Cortex of kidney (tissue), 1 donor: ENCODE results near the gene SFI1.
"Not testable (repeated sequence)": the region's sequence is repeated elsewhere in the genome, so short reads cannot be mapped to it uniquely, and the experiment has no call there.

Experiments
- DNase-seq: peaks from one replicate; lab custom pipeline; 2025; lab: John Stamatoyannopoulos, UW

Gene SFI1

GRCh38 chr22:31544481-31545480 lies 48.4 kb downstream of the SFI1 start:
- DNase-seq: no peak

DNA sequence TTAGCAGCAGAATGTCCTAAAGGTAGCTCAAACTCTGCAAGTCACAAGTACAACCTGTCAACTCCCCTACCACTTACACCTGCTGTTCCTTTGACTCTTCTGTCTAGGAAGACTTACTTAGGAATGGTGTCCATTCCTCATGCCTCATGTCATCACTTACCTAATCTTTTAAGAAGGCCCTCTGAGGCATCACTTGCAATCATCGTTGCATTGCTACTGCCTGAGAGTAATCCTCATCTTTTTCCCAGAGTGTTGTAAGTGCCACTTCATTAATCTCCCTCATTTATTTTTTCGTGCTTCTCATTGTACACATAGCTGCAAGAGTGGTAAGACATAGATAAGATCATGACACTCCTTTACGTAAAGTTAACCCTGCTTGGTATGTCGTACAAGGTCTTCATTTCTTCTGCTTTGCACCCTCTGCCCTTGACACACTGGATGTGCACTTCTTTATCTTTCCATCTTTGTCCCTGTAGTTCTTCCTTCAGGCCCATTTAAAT lies 54.6 kb downstream of the SFI1 start:
- DNase-seq: no peak

- DNase-seq: no peak
Measured at GRCh38 chr22:31556627-31557203, 60.4 kb downstream of the SFI1 start.

DNA sequence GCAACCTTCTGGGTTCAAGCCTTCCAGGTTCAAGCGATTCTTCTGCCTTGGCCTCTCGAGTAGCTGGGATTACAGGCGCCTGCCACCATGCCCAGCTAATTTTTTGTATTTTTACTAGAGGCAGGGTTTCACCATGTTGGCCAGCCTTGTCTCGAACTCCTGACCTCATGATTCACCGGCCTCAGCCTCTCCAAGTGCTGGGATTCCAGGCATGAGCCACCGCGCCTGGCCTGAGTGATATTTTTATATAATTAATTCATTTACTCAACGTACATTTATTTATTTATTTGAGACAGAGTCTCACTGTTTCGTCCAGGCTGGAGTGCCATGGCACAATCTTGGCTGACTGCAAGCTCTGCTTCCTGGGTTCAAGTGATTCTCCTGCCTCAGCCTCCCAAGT lies 62.2 kb downstream of the SFI1 start:
- DNase-seq: not testable (repeated sequence)

DNA sequence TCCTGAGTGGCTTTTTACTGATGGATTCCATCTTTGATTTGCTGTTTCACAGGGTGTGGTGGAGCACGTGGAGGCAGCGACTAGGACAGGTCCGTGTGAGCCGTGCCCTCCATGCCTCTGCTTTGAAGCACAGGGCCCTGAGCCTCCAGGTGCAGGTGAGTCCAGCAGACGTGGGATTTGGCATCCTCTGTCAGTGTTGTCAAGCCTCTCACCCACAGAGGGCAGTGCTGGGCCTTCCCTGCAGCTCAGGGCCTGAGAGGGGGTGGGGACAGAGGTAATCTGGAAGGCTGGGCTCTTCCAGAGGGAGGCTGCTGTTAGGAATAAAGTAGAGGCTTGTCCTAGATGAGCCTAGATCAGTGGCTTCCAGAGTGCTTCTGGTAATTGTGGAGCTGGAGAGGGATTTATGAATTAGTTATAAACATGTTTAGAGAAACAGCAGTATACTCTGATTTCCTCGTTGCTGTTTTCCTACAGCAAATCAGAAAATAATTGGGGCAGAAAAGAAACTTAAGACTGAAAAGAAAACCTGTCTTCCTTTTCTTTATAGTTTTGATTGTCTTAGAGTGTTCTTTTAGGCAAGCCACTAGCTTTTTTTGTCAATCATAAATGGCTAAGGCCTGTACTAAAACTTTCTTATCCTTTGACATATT lies 65.0 kb downstream of the SFI1 start:
- no peak for DNase-seq

DNA sequence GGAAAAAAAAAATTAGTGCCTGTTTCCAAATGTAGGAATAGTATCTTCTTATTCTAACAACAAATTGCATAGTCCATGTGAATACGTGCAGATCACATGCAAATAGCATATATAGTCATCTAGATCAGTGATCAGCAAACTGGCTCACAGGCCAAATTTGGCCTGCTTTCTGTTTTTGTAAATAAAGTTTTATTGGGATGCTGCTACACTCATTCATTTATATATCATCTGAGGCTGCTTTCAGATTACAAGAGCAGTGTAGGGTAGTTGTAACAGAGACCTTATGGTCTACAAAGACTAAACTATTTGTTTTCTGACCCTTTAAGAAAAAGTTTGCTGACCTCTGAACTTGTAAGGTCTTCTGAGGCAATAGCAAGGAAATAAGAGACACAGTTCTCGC lies 65.6 kb downstream of the SFI1 start:
- DNase-seq: no peak

- no peak for DNase-seq
Measured at GRCh38 chr22:31566484-31566883, 70.1 kb downstream of the SFI1 start.

- no peak for DNase-seq
Measured at GRCh38 chr22:31567196-31567595, 70.9 kb downstream of the SFI1 start.

DNA sequence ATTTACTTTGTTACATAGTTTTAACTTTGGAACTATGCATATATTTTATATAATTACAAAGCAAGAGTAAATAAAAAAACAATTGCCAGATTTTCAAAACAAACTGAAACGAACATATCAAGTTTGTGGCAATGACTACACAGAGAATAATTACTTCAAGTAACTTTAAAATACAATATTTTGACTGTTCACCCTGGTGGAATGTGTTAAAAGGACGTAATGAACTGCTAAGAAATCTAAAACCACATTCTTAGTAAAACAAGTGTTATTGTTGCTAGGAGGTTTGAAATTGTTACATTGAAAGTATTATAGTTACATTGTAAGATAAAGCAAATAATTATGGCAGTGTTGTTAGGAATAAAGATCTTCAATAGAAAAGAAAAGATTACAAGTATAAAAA lies 71.4 kb downstream of the SFI1 start:
- DNase-seq: no peak

- DNase-seq: no peak
Measured at GRCh38 chr22:31569126-31569525, 72.8 kb downstream of the SFI1 start.

DNA sequence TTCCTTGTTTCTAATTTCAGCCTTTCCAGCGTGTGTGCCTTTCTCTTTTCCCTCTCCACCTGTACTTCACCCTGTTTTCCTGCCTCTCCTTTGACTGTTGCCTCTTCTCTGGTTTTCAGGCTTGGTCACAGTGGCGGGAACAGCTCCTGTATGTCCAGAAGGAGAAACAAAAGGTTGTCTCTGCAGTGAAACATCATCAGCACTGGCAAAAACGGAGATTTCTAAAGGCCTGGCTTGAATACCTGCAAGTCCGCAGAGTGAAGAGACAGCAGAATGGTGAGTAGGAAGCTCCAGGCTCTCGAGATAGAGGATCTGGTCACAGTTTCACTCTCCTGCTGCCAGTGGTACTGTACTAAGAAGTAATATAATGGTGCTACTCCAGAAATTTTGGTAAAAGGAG lies 76.6 kb downstream of the SFI1 start:
- no peak for DNase-seq

- no peak for DNase-seq
Measured at GRCh38 chr22:31574055-31574670, 77.8 kb downstream of the SFI1 start.

GRCh38 chr22:31575190-31575589 lies 78.9 kb downstream of the SFI1 start:
- DNase-seq: no peak

DNA sequence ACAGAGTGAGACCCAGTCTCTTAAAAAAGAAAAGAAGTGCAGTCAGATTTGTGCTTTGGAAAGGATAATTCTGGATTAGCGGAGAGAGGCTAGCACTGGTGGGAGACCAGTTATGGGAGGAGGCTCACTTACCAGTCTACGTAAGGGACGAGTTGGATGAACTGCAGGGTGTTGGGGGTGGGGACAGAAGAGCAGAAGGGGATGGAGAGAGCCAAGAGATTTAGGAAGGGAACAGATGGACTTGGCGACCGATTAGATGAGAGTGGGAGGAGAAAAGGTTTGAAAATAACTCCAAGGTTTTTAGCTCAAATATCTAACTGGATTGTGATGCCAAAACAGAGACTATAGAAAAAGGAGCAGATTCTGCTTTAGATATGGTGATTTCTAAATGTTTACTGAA lies 81.4 kb downstream of the SFI1 start:
- no peak for DNase-seq

GRCh38 chr22:31578171-31578570 lies 81.8 kb downstream of the SFI1 start:
- no peak for DNase-seq

DNA sequence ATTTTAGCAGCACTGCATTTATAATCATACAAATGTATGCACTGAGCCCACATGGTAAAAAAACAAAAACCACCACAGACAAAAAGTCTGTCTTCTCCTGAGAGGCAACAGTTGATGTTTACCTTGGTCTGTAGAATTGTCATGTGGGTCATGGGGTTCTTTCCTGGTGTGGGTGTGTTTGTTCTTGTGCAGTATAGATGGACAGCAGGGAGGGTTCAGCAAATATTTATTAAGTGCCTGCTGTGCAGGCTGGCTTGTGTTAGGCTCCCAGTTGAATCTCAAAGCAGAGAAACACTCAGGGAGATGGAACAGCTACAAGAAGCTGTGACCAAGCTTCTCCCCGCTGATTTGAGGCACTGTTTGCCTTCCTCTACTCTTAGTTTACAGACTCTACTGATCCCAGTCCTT lies 83.5 kb downstream of the SFI1 start:
- DNase-seq: no peak

DNA sequence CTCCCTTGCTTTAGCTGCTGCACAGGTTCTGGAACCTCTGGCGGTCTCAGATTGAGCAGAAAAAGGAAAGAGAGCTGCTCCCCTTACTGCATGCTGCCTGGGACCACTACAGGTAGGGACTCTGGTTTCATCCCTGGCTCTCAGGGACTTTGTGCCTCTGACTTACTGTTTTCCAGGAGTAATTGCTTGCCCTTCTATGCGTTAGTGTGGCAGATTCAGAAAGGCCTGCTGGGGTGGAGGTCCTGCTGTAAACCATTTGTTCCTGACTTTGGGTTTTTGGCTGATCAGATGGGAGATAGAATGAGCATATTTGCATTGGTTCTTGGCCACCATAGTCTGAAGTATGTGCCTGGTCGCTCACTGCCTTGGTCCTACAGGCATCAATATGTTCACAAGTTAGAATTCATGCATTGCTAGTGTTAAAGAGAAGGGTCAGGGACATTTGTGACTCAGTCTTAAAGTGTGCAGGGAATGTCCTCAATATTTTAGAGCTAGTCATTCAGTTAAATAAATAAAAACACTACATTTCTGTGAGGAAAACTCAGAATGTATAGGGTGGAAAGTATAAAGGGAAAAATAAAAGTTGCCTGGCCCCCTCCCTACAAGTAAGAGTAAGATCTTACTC lies 87.6 kb downstream of the SFI1 start:
- DNase-seq: no peak

DNA sequence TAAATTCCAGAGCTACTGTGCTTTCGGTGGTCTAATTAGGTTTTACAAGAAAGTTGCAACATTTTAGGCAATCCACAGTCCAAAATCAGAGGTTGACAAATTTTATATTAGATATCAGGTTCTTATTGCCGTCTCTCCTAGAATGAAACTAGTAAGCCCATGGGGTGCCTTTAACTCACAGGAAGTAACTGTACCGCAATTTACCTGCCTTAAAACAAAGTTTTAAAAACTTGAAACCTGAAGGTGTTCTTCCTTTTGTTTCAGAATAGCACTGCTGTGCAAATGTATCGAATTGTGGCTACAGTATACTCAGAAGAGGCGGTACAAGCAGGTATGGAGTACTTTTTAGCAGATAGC lies 88.4 kb downstream of the SFI1 start:
- no peak for DNase-seq

GRCh38 chr22:31585161-31585859 lies 89.0 kb downstream of the SFI1 start:
- DNase-seq: no peak

DNA sequence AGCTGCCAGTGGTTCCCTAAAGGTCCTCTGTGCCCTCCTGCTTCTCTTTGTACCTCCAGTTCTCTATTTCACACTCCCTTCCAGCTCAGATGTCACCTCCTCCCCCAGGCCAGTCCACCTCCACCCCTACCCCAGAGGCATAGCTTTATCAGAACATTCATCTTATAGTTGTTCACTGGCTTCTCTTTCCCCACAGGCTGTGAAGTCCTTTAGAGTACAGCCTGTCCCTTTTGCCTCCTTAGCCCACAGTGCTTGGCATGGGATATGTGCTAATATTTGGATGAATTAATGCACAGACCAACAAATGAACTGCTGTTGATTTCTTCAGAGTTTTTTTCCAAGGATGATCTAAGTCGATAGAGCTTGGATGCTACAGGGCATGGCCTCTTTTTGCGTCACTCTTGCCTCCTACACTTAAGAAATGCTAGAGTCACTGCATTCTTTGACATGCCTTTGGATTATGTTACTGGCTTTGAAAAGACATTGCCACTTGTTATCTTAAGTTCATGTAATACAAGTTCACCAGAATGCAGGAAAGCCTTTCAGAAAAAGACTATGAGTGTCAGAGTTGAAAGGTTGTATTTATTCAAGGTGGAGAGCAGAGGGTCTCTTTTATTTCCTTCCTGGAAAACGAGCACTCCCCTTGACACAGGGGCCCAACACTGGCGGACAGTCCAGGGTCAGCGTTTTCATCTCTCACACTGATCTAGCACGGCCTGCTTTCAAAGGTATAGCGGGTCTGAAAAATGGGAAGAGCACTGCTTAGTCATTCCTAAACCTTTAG lies 90.0 kb downstream of the SFI1 start:
- no peak for DNase-seq
